Lower leg skin (tissue), 3 donors: ENCODE results near the gene PRRT1B.

Experiments used
- POLR2A ChIP-seq, 2 donors: fragments of 450-650 bp; IDR thresholded peaks; one replicate each; pipeline ENCODE4 v1.6.1; 2016 to 2017; ENCODE audit warnings: antibody characterized with exemption in 2 of 2, mild to moderate bottlenecking in 1 of 2, moderate library complexity in 1 of 2
- TF ChIP-seq, protein P1 (sequence below), 3 donors: fragments of 450-650 bp; IDR thresholded peaks; one replicate each; pipeline ENCODE4 v1.5.1; 2016; ENCODE audit warnings: antibody characterized with exemption in 3 of 3, mild to moderate bottlenecking in 3 of 3, moderate library complexity in 2 of 3

DNA sequence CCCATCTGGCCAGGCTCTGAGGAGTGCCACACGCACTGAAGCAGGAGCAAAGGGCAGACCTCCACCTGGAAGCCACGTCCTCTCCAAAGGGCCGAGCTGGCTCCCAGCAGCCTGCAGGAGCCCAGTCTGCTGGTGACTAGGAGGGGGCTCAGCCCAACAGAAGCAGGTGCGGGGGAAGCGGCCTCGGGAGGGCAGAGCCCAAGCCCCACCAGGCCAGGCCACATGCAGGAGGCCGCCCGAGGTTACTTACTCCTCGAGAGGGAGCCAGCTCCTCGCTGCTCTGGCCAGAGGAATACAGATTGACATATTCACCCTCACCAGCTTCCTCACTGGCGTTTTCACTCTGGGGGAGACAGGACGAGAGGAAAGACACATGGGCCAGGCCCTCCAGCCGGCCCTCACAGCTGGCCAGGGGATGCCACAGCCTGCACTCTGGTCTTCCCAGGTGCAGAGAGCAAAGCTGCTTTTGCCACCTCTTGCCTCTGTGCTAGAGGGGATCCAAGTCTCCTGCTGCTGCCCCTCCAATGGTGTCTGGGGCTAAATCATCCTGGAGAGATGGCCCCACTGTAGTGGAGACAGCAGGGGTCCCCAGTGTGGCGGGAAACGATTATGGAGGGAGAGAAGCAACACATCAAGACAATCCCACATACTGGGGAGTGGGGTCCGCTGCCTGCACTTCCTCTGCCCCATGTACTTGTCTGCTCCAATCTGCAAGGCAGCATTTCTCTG lies 58.6 kb downstream of the PRRT1B start:
- TF ChIP-seq, protein P1, sequence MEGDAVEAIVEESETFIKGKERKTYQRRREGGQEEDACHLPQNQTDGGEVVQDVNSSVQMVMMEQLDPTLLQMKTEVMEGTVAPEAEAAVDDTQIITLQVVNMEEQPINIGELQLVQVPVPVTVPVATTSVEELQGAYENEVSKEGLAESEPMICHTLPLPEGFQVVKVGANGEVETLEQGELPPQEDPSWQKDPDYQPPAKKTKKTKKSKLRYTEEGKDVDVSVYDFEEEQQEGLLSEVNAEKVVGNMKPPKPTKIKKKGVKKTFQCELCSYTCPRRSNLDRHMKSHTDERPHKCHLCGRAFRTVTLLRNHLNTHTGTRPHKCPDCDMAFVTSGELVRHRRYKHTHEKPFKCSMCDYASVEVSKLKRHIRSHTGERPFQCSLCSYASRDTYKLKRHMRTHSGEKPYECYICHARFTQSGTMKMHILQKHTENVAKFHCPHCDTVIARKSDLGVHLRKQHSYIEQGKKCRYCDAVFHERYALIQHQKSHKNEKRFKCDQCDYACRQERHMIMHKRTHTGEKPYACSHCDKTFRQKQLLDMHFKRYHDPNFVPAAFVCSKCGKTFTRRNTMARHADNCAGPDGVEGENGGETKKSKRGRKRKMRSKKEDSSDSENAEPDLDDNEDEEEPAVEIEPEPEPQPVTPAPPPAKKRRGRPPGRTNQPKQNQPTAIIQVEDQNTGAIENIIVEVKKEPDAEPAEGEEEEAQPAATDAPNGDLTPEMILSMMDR (IDR thresholded peaks at IDR 0.05), result no peak
- no peak for TF ChIP-seq POLR2A (IDR thresholded peaks at IDR 0.05)
